ENCODE data around the gene PDE4B. TPM values are rescaled to one million over a fixed set of nuclear protein-coding genes. Genes with fewer than 3 reads are reported as not detected.

Gene PDE4B
- total and polyA plus RNA-seq, 7 donors = 4.1 to 191 (median 16.3) TPM

GRCh38 chr1:66296370-66296769 is 503.7 kb downstream of the PDE4B start:
- intact Hi-C loops (cut with DNase I) = loop anchor here in 1 of 2 donors (5.0 kb wide), 1 partner anchor 1329 kb away; the partner anchor contains the start of gene JAK1
- H3K36me3 ChIP-seq (ENCODE audit: insufficient read depth in 1 of 2, low read depth in 1 of 2) = no peaks in the 10 kb centered on the region
- no peak for TF ChIP-seq CTCF (IDR thresholded peaks at IDR 0.05)
- H3K9me3 ChIP-seq = no peaks in the 10 kb centered on the region
- H3K27me3 ChIP-seq (ENCODE audit: insufficient read depth in 3 of 3, low read length in 2 of 3) = no peaks in the 10 kb centered on the region
- H3K27ac ChIP-seq = no peak overlapping the region
- H3K4me1 ChIP-seq = peaks cover 20% of the 10 kb centered on the region
- no peak overlapping the region for H3K4me3 ChIP-seq
- no peak for ATAC-seq
- 96 to 100% (median 97%) methylated on average over 1 of the region's 1 CpG for WGBS, 3 donors
- DNase-seq = no peak

- peaks cover 26% of the 10 kb centered on the region for H3K4me1 ChIP-seq
- H3K27me3 ChIP-seq (ENCODE audit: insufficient read depth in 3 of 3, low read length in 2 of 3) = no peaks in the 10 kb centered on the region
- WGBS, 3 donors = 74 to 76% (median 74%) methylated on average over 6 of the region's 6 CpGs
- H3K36me3 ChIP-seq (ENCODE audit: insufficient read depth in 1 of 2, low read depth in 1 of 2) = no peaks in the 10 kb centered on the region
- intact Hi-C loops (cut with DNase I) = loop anchor here in 1 of 2 donors (5.0 kb wide), 1 partner anchor 1330 kb away; the partner anchor contains the start of gene JAK1
- DNase-seq (no peak), ATAC-seq (no peak)
- no peaks in the 10 kb centered on the region for H3K9me3 ChIP-seq
- no peak for TF ChIP-seq CTCF (IDR thresholded peaks at IDR 0.05)
- no peak overlapping the region for H3K27ac ChIP-seq
- no peak overlapping the region for H3K4me3 ChIP-seq
Measured at GRCh38 chr1:66296951-66297350, 504.3 kb downstream of the PDE4B start.

- no peak overlapping the region for H3K4me3 ChIP-seq
- H3K36me3 ChIP-seq (ENCODE audit: insufficient read depth in 1 of 2, low read depth in 1 of 2) = no peaks in the 10 kb centered on the region
- H3K27ac ChIP-seq = no peak overlapping the region
- no peak for TF ChIP-seq CTCF (IDR thresholded peaks at IDR 0.05)
- ATAC-seq = no peak
- H3K27me3 ChIP-seq (ENCODE audit: insufficient read depth in 3 of 3, low read length in 2 of 3) = no peaks in the 10 kb centered on the region
- peaks cover 40% of the 10 kb centered on the region for H3K4me1 ChIP-seq
- DNase-seq = no peak
- no peaks in the 10 kb centered on the region for H3K9me3 ChIP-seq
- intact Hi-C loops (cut with DNase I) = loop anchor here in 1 of 2 donors (5.0 kb wide), 1 partner anchor 1331 kb away; the partner anchor contains the start of gene JAK1
- WGBS, 3 donors = 55 to 81% (median 59%) methylated on average over 1 of the region's 1 CpG
Measured at GRCh38 chr1:66298464-66298863, 505.8 kb downstream of the PDE4B start.

- DNase-seq (peak; percentile 35 to 66), ATAC-seq (peak; percentile 38 to 78 (median 52))
- intact Hi-C loops (cut with DNase I) = loop anchor here in 1 of 2 donors (2.0 kb wide), 1 partner anchor 30 kb away; no protein-coding TSS in a partner anchor
- whole genome bisulfite sequencing, 3 donors = 19 to 46% (median 25%) methylated on average over 7 of the region's 7 CpGs
- Histone ChIP-seq H3K4me1 (peaks cover 26% of the 10 kb centered on the region), H3K27ac (peak overlapping the region; percentile 83), H3K27me3 (ENCODE audit: insufficient read depth in 3 of 3, low read length in 2 of 3) (no peaks in the 10 kb centered on the region), H3K36me3 (ENCODE audit: insufficient read depth in 1 of 2, low read depth in 1 of 2) (no peaks in the 10 kb centered on the region), H3K4me3 (peak overlapping the region; percentile 56), H3K9me3 (no peaks in the 10 kb centered on the region)
- TF ChIP-seq CTCF (IDR thresholded peaks at IDR 0.05) = no peak
Measured at GRCh38 chr1:66300280-66300971, 507.7 kb downstream of the PDE4B start.

All from psoas muscle (tissue), 8 donors.